ENCODE measurements around the gene DGUOK.

DGUOK gene

DNA sequence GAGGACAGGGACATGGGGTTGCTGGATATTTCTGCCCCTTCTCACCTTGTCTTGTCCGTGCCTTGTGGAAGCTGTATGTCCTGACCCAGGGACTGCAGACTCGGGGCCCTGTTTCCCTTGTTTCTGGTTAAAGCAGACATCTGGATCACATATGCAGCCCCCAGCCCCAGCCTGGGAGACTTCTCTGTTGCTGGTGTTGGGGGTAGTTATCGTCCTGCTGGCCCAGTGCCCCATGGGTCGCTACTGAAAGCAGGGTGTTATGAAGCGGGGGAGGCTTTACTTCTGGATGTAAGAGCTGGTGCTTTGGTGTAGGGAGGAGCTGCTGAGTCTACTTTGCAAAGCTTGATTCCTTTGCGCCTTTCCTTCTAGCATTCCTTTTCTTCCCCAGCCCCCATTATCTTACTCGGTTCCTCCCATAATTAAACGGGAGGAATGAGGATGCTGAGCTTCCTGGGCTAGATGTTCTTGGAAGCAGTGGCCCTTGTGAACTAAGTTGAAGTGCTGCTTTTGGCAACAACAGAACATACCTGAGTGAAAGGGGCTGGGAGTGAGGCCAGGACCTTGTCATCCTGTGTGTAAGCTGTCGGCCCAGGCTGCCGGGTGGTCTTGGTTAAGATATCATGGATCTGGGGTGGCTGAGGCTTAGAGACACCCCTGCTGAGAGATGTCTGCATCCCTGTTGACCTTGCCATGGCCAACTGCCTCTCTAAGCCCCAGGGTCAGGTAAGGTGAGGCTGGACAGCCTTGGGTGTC is 61.4 kb downstream of the DGUOK start:
- Histone ChIP-seq H3K4ac (ENCODE audit: low read depth in 1 of 2, low read length in 2 of 2) (no peak overlapping the region), H3K27me3 (ENCODE audit: control insufficient read depth in 1 of 2, insufficient read depth in 1 of 2, low read length in 2 of 2) (peaks cover 0 to 23% of the 10 kb centered on the region in 2 experiments), H3K14ac (ENCODE audit: low read length in 2 of 2) (peak overlapping the region in 1 of 2 experiments; percentile 79), H3K9me3 (ENCODE audit: control insufficient read depth, low read length) (no peaks in the 10 kb centered on the region), H3K4me1 (ENCODE audit: control insufficient read depth, insufficient read depth, low read depth, low read length) (peaks cover 33% of the 10 kb centered on the region), H4K8ac (ENCODE audit: low read length) (no peak overlapping the region), H3K9ac (ENCODE audit: low read length) (no peak overlapping the region), H3K18ac (ENCODE audit: low read depth in 1 of 2, low read length in 2 of 2) (no peak overlapping the region), H3K4me3 (ENCODE audit: insufficient read depth in 1 of 2, low read depth in 1 of 2, low read length in 2 of 2) (no peak overlapping the region), H3K36me3 (ENCODE audit: control insufficient read depth in 1 of 2, insufficient read depth in 2 of 2, low read depth in 1 of 2, low read length in 2 of 2) (peaks cover 0 to 11% of the 10 kb centered on the region in 2 experiments), H4K91ac (ENCODE audit: low read length) (no peak overlapping the region), H3K4me2 (ENCODE audit: low read length, poor library complexity, severe bottlenecking) (no peak overlapping the region), H2BK5ac (ENCODE audit: low read depth, low read length, poor library complexity, severe bottlenecking) (no peak overlapping the region), H3K23ac (ENCODE audit: low read length in 2 of 2) (peak overlapping the region in 1 of 2 experiments; percentile 10), H3K27ac (ENCODE audit: low read length, poor library complexity, severe bottlenecking) (no peak overlapping the region), H3K79me1 (replicated peaks; ENCODE audit: low read length, poor library complexity, severe bottlenecking) (peaks cover 44% of the 10 kb centered on the region), H2AFZ (ENCODE audit: low read depth, low read length) (no peak overlapping the region), H2BK15ac (ENCODE audit: low read depth, poor library complexity, severe bottlenecking) (no peak overlapping the region), H2AK5ac (ENCODE audit: low read length, severe bottlenecking) (no peak overlapping the region), H2BK12ac (ENCODE audit: low read length in 2 of 2) (no peak overlapping the region), H2BK120ac (ENCODE audit: low read depth, low read length) (no peak overlapping the region)
- WGBS = 87% methylated on average over 5 of the region's 10 CpGs
- DNase-seq = no peak

DNA sequence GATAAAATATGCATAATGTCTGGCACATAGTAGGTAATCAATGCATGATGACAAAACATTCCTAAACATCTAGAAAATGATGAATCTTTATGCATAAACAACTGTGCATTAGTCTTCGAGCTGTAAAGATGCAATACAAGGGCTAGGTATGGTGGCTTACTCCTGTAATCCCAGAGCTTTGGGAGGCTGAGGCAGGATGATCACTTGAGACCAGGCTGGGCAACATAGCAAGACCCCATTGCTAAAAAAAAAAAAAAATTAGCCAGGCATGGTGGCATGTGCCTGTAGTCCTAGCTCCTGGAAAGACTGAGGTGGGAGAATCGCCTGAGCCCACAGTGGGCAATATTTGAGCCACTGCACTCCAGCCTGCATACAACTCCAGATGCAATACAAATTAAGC is 63.3 kb downstream of the DGUOK start:
- Histone ChIP-seq H2BK5ac (ENCODE audit: low read depth, low read length, poor library complexity, severe bottlenecking) (no peak overlapping the region), H2AFZ (ENCODE audit: low read depth, low read length) (no peak overlapping the region), H3K4me2 (ENCODE audit: low read length, poor library complexity, severe bottlenecking) (no peak overlapping the region), H3K27me3 (ENCODE audit: control insufficient read depth in 1 of 2, insufficient read depth in 1 of 2, low read length in 2 of 2) (peaks cover 0 to 23% of the 10 kb centered on the region in 2 experiments), H3K27ac (ENCODE audit: low read length, poor library complexity, severe bottlenecking) (no peak overlapping the region), H3K36me3 (ENCODE audit: control insufficient read depth in 1 of 2, insufficient read depth in 2 of 2, low read depth in 1 of 2, low read length in 2 of 2) (peaks cover 0 to 11% of the 10 kb centered on the region in 2 experiments), H4K91ac (ENCODE audit: low read length) (no peak overlapping the region), H2BK12ac (ENCODE audit: low read length in 2 of 2) (no peak overlapping the region), H2BK120ac (ENCODE audit: low read depth, low read length) (no peak overlapping the region), H3K14ac (ENCODE audit: low read length in 2 of 2) (no peak overlapping the region), H4K8ac (ENCODE audit: low read length) (no peak overlapping the region), H3K9me3 (ENCODE audit: control insufficient read depth, low read length) (no peaks in the 10 kb centered on the region), H3K4me1 (ENCODE audit: control insufficient read depth, insufficient read depth, low read depth, low read length) (peaks cover 25% of the 10 kb centered on the region), H3K23ac (ENCODE audit: low read length in 2 of 2) (no peak overlapping the region), H2BK15ac (ENCODE audit: low read depth, poor library complexity, severe bottlenecking) (no peak overlapping the region), H3K4me3 (ENCODE audit: insufficient read depth in 1 of 2, low read depth in 1 of 2, low read length in 2 of 2) (no peak overlapping the region), H3K79me1 (replicated peaks; ENCODE audit: low read length, poor library complexity, severe bottlenecking) (peaks cover 51% of the 10 kb centered on the region), H3K9ac (ENCODE audit: low read length) (no peak overlapping the region), H2AK5ac (ENCODE audit: low read length, severe bottlenecking) (no peak overlapping the region), H3K18ac (ENCODE audit: low read depth in 1 of 2, low read length in 2 of 2) (no peak overlapping the region), H3K4ac (ENCODE audit: low read depth in 1 of 2, low read length in 2 of 2) (no peak overlapping the region)
- DNase-seq = no peak
- WGBS = 89% methylated on average over 2 of the region's 2 CpGs

DNA sequence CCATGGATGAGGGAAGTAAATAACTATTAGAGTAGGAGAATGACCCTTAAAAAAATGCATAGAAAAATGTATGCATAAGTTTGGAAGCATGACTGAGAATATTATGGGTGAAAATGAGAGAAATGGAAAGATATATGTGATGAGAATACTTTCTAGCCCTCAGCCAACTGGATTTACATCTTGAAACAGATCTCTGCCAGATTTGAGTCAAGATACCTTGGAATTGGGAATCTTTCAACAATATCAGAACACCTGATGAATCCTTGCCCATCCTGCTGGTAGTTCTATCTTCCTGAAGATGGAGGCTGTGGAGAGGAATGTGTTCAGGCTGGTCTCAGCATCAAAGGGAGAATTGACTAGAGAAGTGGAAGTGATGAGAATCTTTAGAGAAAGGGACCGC is 63.9 kb downstream of the DGUOK start:
- 97% methylated on average over 1 of the region's 1 CpG for WGBS
- Histone ChIP-seq H3K79me1 (replicated peaks; ENCODE audit: low read length, poor library complexity, severe bottlenecking) (peaks cover 53% of the 10 kb centered on the region), H3K4me2 (ENCODE audit: low read length, poor library complexity, severe bottlenecking) (no peak overlapping the region), H3K14ac (ENCODE audit: low read length in 2 of 2) (no peak overlapping the region), H2BK120ac (ENCODE audit: low read depth, low read length) (no peak overlapping the region), H2BK15ac (ENCODE audit: low read depth, poor library complexity, severe bottlenecking) (no peak overlapping the region), H4K8ac (ENCODE audit: low read length) (no peak overlapping the region), H3K18ac (ENCODE audit: low read depth in 1 of 2, low read length in 2 of 2) (no peak overlapping the region), H3K9ac (ENCODE audit: low read length) (no peak overlapping the region), H2AFZ (ENCODE audit: low read depth, low read length) (no peak overlapping the region), H3K27me3 (ENCODE audit: control insufficient read depth in 1 of 2, insufficient read depth in 1 of 2, low read length in 2 of 2) (peaks cover 0 to 22% of the 10 kb centered on the region in 2 experiments), H3K36me3 (ENCODE audit: control insufficient read depth in 1 of 2, insufficient read depth in 2 of 2, low read depth in 1 of 2, low read length in 2 of 2) (peaks cover 0 to 11% of the 10 kb centered on the region in 2 experiments), H2BK12ac (ENCODE audit: low read length in 2 of 2) (no peak overlapping the region), H2AK5ac (ENCODE audit: low read length, severe bottlenecking) (no peak overlapping the region), H3K4me3 (ENCODE audit: insufficient read depth in 1 of 2, low read depth in 1 of 2, low read length in 2 of 2) (no peak overlapping the region), H3K4me1 (ENCODE audit: control insufficient read depth, insufficient read depth, low read depth, low read length) (peaks cover 25% of the 10 kb centered on the region), H4K91ac (ENCODE audit: low read length) (no peak overlapping the region), H2BK5ac (ENCODE audit: low read depth, low read length, poor library complexity, severe bottlenecking) (no peak overlapping the region), H3K4ac (ENCODE audit: low read depth in 1 of 2, low read length in 2 of 2) (no peak overlapping the region), H3K27ac (ENCODE audit: low read length, poor library complexity, severe bottlenecking) (no peak overlapping the region), H3K23ac (ENCODE audit: low read length in 2 of 2) (no peak overlapping the region), H3K9me3 (ENCODE audit: control insufficient read depth, low read length) (no peaks in the 10 kb centered on the region)
- no peak for DNase-seq

DNA sequence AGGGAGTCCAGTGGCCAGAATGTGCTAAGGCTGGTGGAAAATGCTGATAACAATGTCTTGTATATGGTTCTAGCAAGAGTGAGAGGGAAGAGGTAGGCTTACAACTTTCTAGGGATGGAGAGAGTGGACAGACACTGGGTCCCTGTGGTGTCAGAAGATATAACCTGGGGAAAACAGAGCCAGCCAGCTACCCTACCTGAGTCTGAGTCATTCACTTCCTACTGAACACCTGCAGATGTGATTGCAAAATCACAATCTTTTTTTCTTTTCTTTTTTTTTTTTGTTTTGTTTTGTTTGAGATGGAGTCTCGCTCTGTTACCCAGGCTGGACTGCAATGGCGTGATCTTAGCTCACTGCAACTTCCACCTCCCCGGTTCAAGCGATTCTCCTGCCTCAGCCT is 65.4 kb downstream of the DGUOK start:
- peaks cover 0 to 15% of the 10 kb centered on the region in 2 experiments for H3K36me3 ChIP-seq (ENCODE audit: control insufficient read depth in 1 of 2, insufficient read depth in 2 of 2, low read depth in 1 of 2, low read length in 2 of 2)
- H3K14ac ChIP-seq (ENCODE audit: low read length in 2 of 2) = no peak overlapping the region
- H3K4ac ChIP-seq (ENCODE audit: low read depth in 1 of 2, low read length in 2 of 2) = no peak overlapping the region
- no peaks in the 10 kb centered on the region for H3K9me3 ChIP-seq (ENCODE audit: control insufficient read depth, low read length)
- H3K9ac ChIP-seq (ENCODE audit: low read length) = no peak overlapping the region
- no peak overlapping the region for H4K8ac ChIP-seq (ENCODE audit: low read length)
- no peak overlapping the region for H2AFZ ChIP-seq (ENCODE audit: low read depth, low read length)
- DNase-seq = no peak
- no peak overlapping the region for H3K18ac ChIP-seq (ENCODE audit: low read depth in 1 of 2, low read length in 2 of 2)
- H4K91ac ChIP-seq (ENCODE audit: low read length) = no peak overlapping the region
- H3K79me1 ChIP-seq (replicated peaks; ENCODE audit: low read length, poor library complexity, severe bottlenecking) = peaks cover 54% of the 10 kb centered on the region
- no peak overlapping the region for H2BK5ac ChIP-seq (ENCODE audit: low read depth, low read length, poor library complexity, severe bottlenecking)
- peaks cover 19% of the 10 kb centered on the region for H3K4me1 ChIP-seq (ENCODE audit: control insufficient read depth, insufficient read depth, low read depth, low read length)
- no peak overlapping the region for H3K4me3 ChIP-seq (ENCODE audit: insufficient read depth in 1 of 2, low read depth in 1 of 2, low read length in 2 of 2)
- H2BK15ac ChIP-seq (ENCODE audit: low read depth, poor library complexity, severe bottlenecking) = no peak overlapping the region
- H3K4me2 ChIP-seq (ENCODE audit: low read length, poor library complexity, severe bottlenecking) = no peak overlapping the region
- H3K27me3 ChIP-seq (ENCODE audit: control insufficient read depth in 1 of 2, insufficient read depth in 1 of 2, low read length in 2 of 2) = peaks cover 0 to 14% of the 10 kb centered on the region in 2 experiments
- H3K23ac ChIP-seq (ENCODE audit: low read length in 2 of 2) = no peak overlapping the region
- 100% methylated on average over 4 of the region's 4 CpGs for WGBS
- H3K27ac ChIP-seq (ENCODE audit: low read length, poor library complexity, severe bottlenecking) = no peak overlapping the region
- H2AK5ac ChIP-seq (ENCODE audit: low read length, severe bottlenecking) = no peak overlapping the region
- H2BK120ac ChIP-seq (ENCODE audit: low read depth, low read length) = no peak overlapping the region
- no peak overlapping the region for H2BK12ac ChIP-seq (ENCODE audit: low read length in 2 of 2)

All from mesenchymal stem cell (in vitro differentiated cells and primary cell).